ENCODE measurements around the gene RAB36. TPM values are rescaled to one million over a fixed set of nuclear protein-coding genes. Genes with fewer than 3 reads are reported as not detected.

RAB36 gene
- total RNA-seq, 1 donor from 2014 or later, result 2.0 TPM

DNA sequence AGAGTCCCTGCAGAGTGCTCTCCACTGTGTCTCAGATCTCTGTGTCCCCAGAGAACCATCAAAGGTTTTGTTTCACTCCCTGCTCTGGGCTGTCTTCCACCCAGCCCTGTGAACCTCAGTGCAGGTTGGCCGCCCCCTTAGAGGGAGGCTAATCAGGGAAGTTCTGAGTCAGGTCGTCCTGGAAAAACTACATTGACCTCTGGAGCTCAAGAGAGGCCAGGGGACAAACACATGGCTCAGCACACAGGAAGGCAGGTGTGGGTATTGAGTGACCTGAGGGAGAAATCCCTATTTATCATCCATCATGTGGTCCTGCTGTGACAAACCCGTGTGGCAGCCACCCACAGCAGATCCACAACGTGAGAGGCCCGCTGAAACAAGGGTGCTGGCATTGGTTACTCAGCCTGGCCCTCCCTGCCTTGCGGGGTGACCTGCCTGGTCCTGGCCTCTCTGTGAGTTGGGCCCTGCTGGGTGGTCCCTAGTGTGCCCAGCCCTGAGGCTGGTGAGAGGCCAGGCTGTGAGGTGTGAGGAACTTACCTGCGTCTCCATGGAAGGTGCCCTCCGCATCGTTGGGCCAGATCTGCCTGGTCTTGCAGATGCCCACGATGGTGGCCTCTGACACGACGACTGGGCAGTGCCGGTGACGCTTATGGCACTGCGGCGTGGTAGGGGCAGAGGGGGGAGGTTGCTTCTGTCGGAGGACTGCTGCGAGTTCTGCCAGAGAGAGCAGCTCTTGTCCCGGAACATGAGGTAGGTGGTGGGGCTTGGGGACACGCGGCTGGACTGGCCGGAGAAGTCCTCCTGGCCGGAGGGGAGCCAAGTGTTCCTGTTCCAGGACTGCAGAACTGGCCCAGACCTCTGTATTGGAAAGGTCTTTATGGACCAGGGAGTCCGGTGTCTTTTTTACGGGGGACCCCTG lies 34.4 kb downstream of the RAB36 start:
- DNase-seq, result peak; percentile 28
- peaks cover 17% of the 10 kb centered on the region for H3K4me1 Mint-ChIP-seq (ENCODE audit: low read depth, unreplicated experiment)
- peak overlapping the region; percentile 62 for H3K4me3 Mint-ChIP-seq (ENCODE audit: unreplicated experiment)
- H3K27ac Mint-ChIP-seq (ENCODE audit: unreplicated experiment), result peak overlapping the region; percentile 75
- TF ChIP-seq, protein P1, sequence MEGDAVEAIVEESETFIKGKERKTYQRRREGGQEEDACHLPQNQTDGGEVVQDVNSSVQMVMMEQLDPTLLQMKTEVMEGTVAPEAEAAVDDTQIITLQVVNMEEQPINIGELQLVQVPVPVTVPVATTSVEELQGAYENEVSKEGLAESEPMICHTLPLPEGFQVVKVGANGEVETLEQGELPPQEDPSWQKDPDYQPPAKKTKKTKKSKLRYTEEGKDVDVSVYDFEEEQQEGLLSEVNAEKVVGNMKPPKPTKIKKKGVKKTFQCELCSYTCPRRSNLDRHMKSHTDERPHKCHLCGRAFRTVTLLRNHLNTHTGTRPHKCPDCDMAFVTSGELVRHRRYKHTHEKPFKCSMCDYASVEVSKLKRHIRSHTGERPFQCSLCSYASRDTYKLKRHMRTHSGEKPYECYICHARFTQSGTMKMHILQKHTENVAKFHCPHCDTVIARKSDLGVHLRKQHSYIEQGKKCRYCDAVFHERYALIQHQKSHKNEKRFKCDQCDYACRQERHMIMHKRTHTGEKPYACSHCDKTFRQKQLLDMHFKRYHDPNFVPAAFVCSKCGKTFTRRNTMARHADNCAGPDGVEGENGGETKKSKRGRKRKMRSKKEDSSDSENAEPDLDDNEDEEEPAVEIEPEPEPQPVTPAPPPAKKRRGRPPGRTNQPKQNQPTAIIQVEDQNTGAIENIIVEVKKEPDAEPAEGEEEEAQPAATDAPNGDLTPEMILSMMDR (IDR thresholded peaks at IDR 0.05; ENCODE audit: partially characterized antibody, unreplicated experiment), result no peak
- H3K36me3 Mint-ChIP-seq (ENCODE audit: unreplicated experiment), result peaks cover 30% of the 10 kb centered on the region
- peaks cover 34% of the 10 kb centered on the region for H3K9me3 Mint-ChIP-seq (ENCODE audit: unreplicated experiment)
- peaks cover 27% of the 10 kb centered on the region for H3K27me3 Mint-ChIP-seq (ENCODE audit: unreplicated experiment)

DNA sequence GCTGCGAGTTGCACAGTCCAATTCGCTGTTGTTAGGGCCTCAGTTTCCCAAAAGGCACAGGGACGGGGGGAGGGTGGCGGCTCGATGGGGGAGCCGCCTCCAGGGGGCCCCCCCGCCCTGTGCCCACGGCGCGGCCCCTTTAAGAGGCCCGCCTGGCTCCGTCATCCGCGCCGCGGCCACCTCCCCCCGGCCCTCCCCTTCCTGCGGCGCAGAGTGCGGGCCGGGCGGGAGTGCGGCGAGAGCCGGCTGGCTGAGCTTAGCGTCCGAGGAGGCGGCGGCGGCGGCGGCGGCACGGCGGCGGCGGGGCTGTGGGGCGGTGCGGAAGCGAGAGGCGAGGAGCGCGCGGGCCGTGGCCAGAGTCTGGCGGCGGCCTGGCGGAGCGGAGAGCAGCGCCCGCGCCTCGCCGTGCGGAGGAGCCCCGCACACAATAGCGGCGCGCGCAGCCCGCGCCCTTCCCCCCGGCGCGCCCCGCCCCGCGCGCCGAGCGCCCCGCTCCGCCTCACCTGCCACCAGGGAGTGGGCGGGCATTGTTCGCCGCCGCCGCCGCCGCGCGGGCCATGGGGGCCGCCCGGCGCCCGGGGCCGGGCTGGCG lies 35.1 kb downstream of the RAB36 start, which contains the start of gene BCR:
Gene BCR, plus strand, starts transcription at position 209 of the 592 bp plus-strand sequence. CDS start 452 bp downstream, outside the sequence.
- peaks cover 19% of the 10 kb centered on the region for H3K4me1 Mint-ChIP-seq (ENCODE audit: low read depth, unreplicated experiment)
- TF ChIP-seq, protein P1 (IDR thresholded peaks at IDR 0.05; ENCODE audit: partially characterized antibody, unreplicated experiment), result no peak
- H3K36me3 Mint-ChIP-seq (ENCODE audit: unreplicated experiment), result peaks cover 30% of the 10 kb centered on the region
- H3K27me3 Mint-ChIP-seq (ENCODE audit: unreplicated experiment), result peaks cover 28% of the 10 kb centered on the region
- H3K27ac Mint-ChIP-seq (ENCODE audit: unreplicated experiment), result peak within 1 kb of the TSS; percentile 75
- DNase-seq, result peak; percentile 84
- H3K4me3 Mint-ChIP-seq (ENCODE audit: unreplicated experiment), result peak within 1 kb of the TSS; percentile 100
- H3K9me3 Mint-ChIP-seq (ENCODE audit: unreplicated experiment), result peaks cover 36% of the 10 kb centered on the region

DNA sequence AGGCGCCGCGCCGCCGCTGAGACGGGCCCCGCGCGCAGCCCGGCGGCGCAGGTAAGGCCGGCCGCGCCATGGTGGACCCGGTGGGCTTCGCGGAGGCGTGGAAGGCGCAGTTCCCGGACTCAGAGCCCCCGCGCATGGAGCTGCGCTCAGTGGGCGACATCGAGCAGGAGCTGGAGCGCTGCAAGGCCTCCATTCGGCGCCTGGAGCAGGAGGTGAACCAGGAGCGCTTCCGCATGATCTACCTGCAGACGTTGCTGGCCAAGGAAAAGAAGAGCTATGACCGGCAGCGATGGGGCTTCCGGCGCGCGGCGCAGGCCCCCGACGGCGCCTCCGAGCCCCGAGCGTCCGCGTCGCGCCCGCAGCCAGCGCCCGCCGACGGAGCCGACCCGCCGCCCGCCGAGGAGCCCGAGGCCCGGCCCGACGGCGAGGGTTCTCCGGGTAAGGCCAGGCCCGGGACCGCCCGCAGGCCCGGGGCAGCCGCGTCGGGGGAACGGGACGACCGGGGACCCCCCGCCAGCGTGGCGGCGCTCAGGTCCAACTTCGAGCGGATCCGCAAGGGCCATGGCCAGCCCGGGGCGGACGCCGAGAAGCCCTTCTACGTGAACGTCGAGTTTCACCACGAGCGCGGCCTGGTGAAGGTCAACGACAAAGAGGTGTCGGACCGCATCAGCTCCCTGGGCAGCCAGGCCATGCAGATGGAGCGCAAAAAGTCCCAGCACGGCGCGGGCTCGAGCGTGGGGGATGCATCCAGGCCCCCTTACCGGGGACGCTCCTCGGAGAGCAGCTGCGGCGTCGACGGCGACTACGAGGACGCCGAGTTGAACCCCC lies 35.8 kb downstream of the RAB36 start:
- DNase-seq, result peak; percentile 33
- peak overlapping the region; percentile 97 for H3K27ac Mint-ChIP-seq (ENCODE audit: unreplicated experiment)
- H3K4me1 Mint-ChIP-seq (ENCODE audit: low read depth, unreplicated experiment), result peaks cover 22% of the 10 kb centered on the region
- TF ChIP-seq, protein P1 (IDR thresholded peaks at IDR 0.05; ENCODE audit: partially characterized antibody, unreplicated experiment), result no peak
- H3K9me3 Mint-ChIP-seq (ENCODE audit: unreplicated experiment), result peaks cover 33% of the 10 kb centered on the region
- H3K36me3 Mint-ChIP-seq (ENCODE audit: unreplicated experiment), result peaks cover 25% of the 10 kb centered on the region
- peaks cover 28% of the 10 kb centered on the region for H3K27me3 Mint-ChIP-seq (ENCODE audit: unreplicated experiment)
- H3K4me3 Mint-ChIP-seq (ENCODE audit: unreplicated experiment), result peak overlapping the region; percentile 100

GRCh38 chr22:23181721-23182308 lies 36.5 kb downstream of the RAB36 start:
- H3K9me3 Mint-ChIP-seq (ENCODE audit: unreplicated experiment), result peaks cover 30% of the 10 kb centered on the region
- H3K36me3 Mint-ChIP-seq (ENCODE audit: unreplicated experiment), result peaks cover 18% of the 10 kb centered on the region
- peak; percentile 29 for DNase-seq
- TF ChIP-seq, protein P1 (IDR thresholded peaks at IDR 0.05; ENCODE audit: partially characterized antibody, unreplicated experiment), result no peak
- peak overlapping the region; percentile 100 for H3K4me3 Mint-ChIP-seq (ENCODE audit: unreplicated experiment)
- H3K27me3 Mint-ChIP-seq (ENCODE audit: unreplicated experiment), result peaks cover 22% of the 10 kb centered on the region
- peak overlapping the region; percentile 97 for H3K27ac Mint-ChIP-seq (ENCODE audit: unreplicated experiment)
- H3K4me1 Mint-ChIP-seq (ENCODE audit: low read depth, unreplicated experiment), result peaks cover 28% of the 10 kb centered on the region

Data from glutamatergic neuron (in vitro differentiated cells).